GM13977 (cell line): ENCODE results near the gene EHD1.

ENCODE experiments used
- DNase-seq: peaks from one replicate; pipeline ENCODE4 v3.0.0; 2012; ENCODE audit warnings: low spot score
- in situ Hi-C: fragments of 300-500 bp; cut with MboI; formaldehyde crosslinking; loops from one replicate; pipeline ENCODE4 v1.12.0; 2022; ENCODE audit warnings: low sequenced_read_pairs, low pct_unique_long_range_greater_than_20kb, mixed read lengths, inconsistent platforms; ENCODE audit not compliant: unreplicated experiment
- TF ChIP-seq, protein P1 (sequence below): IDR thresholded peaks from 2 replicates; pipeline ENCODE4 v1.5.1; 2012; ENCODE audit warnings: mild to moderate bottlenecking, control low read depth; ENCODE audit not compliant: insufficient read depth; ENCODE audit errors: extremely low read depth, missing control alignments

Gene EHD1

GRCh38 chr11:64923151-64923661, 44.8 kb upstream of the EHD1 start:
- in situ Hi-C loops, result no loop called here
- TF ChIP-seq, protein P1, sequence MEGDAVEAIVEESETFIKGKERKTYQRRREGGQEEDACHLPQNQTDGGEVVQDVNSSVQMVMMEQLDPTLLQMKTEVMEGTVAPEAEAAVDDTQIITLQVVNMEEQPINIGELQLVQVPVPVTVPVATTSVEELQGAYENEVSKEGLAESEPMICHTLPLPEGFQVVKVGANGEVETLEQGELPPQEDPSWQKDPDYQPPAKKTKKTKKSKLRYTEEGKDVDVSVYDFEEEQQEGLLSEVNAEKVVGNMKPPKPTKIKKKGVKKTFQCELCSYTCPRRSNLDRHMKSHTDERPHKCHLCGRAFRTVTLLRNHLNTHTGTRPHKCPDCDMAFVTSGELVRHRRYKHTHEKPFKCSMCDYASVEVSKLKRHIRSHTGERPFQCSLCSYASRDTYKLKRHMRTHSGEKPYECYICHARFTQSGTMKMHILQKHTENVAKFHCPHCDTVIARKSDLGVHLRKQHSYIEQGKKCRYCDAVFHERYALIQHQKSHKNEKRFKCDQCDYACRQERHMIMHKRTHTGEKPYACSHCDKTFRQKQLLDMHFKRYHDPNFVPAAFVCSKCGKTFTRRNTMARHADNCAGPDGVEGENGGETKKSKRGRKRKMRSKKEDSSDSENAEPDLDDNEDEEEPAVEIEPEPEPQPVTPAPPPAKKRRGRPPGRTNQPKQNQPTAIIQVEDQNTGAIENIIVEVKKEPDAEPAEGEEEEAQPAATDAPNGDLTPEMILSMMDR, result no peak
- no peak for DNase-seq

- DNase-seq, result no peak
- in situ Hi-C loops, result no loop called here
- TF ChIP-seq, protein P1, result no peak
These were observed 43.0 kb upstream of the EHD1 start for GRCh38 chr11:64921384-64921783.

- in situ Hi-C loops, result no loop called here
- TF ChIP-seq, protein P1, result no peak
- no peak for DNase-seq
These were observed 41.7 kb upstream of the EHD1 start for GRCh38 chr11:64920124-64920523.

- in situ Hi-C loops, result no loop called here
- TF ChIP-seq, protein P1, result no peak
- DNase-seq, result no peak
These were observed 41.2 kb upstream of the EHD1 start for GRCh38 chr11:64919627-64920026.

DNA sequence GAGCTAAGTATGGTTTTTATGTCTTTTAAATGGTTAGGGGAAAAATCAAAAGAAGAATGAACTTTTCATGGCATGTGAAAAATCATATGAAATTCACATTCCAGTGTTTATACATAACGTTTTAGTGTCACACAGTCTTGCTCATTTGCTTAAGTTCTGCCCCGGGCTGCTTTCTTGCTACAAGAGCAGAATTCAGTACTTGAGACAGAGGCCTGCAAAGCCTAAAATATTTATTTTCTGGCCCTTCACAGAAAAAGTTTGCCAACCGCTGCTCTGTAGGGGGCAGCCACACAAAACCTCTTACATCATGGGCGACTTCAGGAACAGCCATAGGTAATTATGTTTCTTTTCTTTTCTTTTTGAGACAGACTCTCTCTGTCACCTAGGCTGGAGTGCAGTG, 39.6 kb upstream of the EHD1 start:
- TF ChIP-seq, protein P1, result peak; percentile 48
- in situ Hi-C loops, result no loop called here
- no peak for DNase-seq

DNA sequence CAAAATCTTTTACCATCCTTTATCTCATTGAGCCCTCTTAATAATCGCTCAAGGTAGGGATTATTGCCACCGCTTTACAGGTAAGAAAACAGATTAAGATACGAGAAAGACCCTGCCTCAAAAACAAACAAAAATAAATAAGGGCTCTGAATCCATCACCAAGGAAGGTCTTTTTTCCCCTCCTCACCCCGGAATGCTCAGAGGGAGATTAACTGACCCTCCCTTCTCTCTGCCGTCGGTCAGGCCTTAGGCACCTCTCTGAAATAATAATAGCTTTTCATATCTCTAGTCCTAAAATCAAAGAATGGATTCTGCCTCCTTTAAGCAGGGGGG, 39.2 kb upstream of the EHD1 start:
- in situ Hi-C loops, result no loop called here

More for the DNA sequence above, 39.2 kb upstream of the EHD1 start:
- DNase-seq, result no peak
- TF ChIP-seq, protein P1, result no peak
